HPDE6-E6E7 (cell line): Measurements from ENCODE around the gene CMIP.

Experiments
- DNase-seq: peaks from one replicate; pipeline ENCODE4 v3.0.0; 2011; ENCODE audit warnings: missing footprints; ENCODE audit errors: extremely low spot score

CMIP gene

DNA sequence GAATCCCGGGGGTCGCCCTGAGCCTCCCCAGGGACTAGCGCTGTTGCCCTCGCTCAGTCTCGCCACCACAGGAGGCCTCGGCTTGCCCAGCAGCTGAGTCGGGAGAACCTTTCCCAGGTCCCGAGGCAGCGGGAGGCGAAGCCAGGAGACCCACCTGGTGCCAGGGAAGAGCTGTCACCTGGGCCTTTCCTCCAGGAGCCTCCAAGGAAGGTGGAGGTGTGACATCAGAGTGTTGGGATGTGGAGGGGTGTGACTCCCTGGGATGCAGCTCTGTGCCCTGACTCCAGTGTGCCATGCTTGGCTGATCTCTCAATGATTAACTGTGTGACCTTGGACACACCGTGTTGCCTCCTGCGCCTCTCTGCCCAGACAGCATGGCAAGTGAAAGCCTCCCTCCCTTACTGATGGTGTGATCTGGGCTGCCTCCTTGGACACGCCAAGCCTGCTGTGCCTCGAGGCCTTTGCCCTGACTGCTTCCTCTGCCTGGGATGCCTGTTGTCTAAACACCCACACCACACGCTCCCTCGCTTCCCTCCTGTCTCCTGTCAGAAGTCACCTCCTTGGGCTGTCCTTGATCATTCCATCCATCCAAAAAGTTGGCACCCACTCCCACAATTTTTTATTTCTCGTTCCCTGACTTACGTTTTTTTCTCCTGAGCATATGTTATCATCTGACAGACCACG, 88.0 kb downstream of the CMIP start:
- DNase-seq, result no peak

DNA sequence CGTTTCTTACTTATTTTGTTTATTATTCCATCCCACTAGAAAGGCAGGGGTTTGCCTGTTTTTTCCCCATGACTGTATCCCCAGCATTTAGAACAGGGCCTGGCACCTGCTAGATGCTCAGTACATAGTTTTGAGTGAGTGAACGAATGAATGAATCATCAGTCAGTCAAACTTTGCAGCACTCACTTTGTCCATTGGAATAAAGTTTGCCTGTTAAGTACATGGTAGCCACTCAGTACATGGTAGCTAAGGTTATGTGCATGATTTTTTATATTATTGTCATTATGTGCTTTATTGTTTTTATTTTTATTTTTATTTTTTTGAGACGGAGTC, 88.5 kb downstream of the CMIP start:
- no peak for DNase-seq

DNA sequence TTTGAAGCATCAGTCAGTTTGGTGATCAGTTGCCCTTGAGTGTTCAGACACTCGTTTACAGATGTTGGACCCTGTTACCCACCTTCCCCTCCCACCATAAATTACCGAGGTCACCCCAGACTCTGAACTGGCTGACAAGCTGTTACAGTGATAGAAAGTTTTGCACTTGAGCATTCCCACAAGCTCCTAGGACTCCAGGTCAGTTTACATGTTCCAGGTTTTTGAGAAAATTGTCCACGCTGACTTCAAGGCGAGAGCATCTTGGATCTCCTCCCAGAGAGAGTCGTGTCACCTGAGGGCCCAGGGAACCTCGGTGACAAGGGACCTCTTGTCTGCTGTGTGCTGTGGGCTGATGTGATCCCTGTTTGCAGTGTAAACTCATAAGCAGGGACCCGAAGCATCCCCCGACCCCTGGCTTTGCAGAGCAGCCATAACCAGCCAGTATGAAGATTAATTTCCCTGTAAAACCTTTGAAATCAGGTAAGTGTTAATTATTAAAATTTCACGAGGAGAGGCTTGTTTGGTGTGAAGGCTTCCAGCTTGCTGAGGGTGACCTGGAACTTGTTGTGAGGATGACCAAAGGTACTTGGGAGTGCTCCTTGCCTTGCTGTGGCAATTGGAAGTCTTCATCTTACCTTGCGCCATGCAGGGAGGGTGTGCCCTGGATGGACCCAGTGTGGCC, 91.2 kb downstream of the CMIP start:
- no peak for DNase-seq

DNA sequence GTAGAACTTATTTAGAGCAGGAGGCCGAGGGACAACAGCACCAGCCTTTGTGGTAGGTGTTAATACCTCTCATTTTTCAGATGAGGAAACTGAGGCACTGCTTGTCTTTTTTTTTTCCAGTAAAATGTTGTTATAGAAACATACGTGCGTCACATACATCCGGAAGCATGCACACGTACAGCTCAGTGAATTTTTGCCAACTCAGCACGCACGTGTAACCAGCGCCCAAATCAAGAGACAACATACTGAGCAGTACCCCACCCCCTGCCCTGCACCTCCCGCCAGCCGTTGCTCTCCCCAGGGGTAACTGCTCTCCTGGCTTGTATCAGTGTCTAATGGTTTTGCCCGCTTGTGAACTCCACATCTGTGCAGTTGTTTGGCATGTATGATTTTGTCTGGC, 92.0 kb downstream of the CMIP start:
- no peak for DNase-seq

DNA sequence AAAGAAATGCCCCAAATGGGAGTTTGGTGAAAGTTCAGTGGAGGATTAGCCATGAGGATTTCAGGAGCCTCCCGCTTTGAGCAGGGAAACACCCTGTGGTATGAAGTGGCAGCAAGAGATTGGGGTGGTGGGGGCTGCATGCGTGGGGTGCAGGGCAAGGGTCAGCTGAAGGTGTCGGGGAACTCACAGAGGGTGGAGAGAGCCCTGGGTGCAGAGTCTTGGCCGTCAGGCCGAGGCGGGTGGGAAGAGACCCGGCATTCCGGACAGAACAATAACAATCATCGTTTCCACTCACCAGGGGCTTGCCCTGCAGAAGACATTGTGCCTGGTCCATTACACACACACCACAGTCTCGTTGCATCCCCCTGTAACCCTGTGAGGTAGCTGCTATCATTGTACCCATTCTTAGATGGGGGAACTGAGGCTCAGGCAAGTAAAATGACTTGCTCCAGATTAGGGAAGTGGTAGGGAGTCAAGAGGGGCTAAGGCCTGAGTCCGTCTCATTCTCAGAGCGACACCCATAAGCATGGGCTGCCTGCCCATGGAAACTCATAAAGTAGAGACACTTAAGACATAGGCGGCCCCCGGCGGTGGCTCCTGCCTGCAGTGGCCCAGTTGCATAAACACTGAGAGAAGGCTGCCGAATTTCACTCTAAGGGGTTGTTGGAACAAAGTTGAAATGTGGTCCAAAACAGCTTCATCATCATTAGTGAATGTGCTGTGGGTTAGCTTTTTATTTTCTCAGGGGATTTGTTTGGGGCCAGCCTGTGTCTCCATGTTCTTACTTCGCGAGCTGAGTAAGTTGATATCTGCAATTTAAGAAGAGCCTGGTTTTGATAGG, 93.3 kb downstream of the CMIP start:
- no peak for DNase-seq

DNA sequence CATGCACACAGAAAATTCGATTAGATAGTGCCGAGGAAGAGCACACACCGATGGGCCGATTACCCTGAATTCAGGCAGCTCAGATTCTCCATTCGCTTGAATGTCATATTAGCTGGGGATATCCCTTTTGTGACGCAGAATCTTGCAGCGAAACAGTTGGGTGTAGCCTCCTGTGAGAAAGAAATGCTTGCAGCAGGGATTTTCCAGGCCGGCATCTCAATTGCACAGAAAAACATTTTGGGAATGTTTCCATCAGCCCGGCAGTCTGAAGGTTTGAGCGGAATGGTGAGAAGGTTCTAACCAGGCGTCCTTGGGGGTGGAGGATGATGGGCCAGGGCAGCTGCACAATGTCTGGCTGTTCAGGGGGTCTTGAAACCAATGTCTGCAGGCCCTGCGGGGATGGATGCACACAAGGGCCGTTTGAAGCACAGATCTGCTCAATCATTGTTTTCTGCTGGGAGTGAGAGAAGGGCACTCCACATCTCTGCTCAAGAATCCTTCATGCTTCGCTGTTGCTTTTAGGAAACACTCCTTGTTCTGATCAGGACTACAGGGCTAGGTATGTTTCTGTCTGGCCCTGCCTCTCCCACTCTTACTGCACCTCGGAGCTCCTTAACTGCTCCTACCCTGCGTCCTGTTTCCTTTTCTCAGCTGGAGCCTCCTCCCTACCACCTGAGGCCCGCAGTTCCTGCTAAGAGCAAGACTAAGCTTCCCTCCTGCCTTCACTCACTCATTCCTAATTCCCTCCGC, 94.6 kb downstream of the CMIP start:
- DNase-seq, result no peak

DNA sequence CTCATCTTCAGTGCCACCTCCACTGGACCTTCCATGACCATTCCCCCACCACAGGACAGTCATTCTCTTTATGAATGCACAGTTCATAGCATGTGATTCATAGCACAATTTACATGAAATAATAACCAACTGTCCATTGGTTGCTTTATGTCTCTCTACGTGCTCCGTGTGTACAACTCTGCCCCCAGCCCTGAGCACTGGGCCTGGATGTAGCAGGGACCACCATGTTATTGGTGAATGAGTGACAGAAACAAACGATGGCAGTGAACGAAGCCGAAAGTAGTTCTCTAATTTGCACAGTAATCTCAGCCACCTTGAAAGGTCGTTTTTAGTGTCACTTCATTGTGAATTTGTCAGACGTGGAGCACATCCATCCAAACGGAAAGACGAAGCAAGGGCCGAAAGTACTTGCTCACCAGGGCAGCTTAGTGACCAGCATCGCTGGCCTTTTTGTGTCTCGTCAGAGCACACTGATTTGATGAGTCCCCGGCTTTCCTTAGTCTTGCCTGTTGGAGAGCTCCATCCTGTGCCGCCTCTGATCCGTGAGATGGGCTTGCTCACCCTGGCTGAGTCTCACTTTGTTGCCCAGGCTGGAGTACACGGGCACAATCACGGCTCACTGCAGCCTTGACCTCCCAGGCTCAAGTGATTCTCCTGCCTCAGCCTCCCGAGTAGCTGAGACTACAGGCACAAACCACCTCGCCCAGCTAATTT, 95.3 kb downstream of the CMIP start:
- no peak for DNase-seq

DNA sequence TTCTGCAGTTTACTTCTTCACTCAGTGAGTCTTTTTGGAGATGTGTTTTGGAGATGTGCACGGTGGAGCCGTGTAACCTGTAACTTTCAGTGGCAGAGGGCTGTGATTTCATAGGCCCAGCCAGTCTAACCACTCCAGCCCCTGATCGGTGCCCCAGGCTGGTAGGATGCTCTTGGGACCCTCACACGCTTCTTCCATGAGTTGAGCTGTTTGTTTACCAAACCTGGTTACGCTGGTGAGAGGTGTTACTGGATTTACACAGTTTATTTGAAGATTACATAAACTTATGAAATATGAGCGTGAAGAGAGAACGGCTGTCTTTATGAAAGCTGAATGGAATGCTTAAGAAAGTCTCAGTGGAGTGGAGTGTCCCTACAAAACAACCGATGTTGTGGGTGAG, 96.7 kb downstream of the CMIP start:
- no peak for DNase-seq

DNA sequence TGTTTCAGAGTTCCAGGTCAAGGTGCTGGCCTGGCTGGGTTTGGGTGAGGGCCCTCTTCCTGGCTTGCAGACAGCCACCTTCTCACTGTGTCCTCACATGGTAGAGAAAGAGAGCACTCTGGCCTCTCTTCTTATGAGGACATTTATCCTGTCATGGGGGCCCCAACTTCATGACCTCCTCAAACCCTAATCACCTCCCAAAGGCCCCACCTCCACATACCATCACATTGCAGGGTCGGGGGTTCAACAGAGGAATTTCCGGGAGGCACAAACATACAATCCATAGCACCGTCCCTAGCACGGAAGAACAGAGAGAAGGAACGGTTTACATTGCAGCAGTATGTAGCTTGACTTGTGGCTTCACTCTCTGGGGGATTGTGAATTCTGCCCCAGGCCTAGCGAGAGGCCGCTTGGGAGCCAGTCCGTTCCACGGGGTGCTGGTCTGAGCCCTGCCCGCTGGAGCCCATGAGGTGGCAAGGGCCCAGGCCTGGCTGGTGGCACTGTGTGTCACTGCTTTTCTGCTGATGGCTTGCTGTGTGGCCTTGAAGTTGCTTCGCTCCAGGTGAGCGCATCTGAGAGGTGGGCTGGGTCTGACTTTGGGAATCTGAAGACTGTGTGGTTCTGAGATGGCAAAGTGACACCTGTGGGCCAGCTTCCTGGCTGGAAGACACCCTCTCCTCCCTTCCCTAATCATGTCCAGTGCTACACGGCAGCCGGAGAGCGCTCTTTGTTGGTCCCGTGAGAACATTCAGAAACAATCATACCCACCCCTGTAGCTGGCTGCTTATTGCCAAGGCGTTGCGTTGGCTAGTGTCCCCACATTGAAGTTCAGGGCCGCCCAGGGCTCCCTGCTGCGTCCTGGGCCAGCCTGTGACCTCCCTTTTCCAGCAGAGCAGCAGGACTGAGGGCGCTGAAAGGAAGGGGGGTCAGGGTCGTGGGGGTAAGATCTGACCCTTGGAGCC, 98.3 kb downstream of the CMIP start:
- no peak for DNase-seq

DNA sequence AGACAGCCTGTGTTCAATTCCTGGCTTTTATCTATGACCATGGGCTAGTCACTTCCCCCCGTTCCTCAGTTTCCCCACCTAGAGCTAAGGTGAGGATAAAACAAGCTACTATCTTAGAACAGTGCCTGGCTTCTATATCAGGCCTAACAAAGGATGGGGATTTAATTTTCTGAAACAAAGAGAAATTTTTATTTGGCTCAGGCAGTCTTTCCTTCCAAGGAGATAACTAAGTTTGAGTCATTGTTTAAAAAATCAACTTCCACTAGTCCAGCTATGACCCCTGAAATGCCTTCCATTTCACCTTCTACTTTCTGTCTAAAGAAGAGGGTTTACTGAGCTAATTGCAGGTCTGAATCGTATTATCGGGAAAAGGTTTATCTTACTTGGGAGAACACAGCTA, 99.0 kb downstream of the CMIP start:
- no peak for DNase-seq

DNA sequence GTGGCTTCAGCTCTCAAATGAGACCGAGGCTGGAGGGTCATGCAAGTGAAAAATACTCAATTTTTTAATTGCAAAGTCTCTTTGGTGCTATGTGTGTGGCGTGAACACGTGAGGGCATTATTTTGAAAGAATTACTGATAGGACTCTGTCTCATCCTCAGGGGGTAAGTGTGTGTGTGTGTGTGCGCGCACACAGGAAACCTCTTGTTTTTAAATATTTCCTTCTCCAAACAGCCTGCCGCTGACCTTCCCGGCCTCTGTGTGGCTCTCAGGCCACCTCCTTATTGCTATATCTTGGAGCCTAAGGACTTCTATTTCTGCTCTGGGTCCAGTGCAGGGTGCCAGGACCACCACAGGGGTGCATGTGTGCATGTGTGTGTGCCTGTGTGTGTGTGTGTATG, 99.7 kb downstream of the CMIP start:
- no peak for DNase-seq

DNA sequence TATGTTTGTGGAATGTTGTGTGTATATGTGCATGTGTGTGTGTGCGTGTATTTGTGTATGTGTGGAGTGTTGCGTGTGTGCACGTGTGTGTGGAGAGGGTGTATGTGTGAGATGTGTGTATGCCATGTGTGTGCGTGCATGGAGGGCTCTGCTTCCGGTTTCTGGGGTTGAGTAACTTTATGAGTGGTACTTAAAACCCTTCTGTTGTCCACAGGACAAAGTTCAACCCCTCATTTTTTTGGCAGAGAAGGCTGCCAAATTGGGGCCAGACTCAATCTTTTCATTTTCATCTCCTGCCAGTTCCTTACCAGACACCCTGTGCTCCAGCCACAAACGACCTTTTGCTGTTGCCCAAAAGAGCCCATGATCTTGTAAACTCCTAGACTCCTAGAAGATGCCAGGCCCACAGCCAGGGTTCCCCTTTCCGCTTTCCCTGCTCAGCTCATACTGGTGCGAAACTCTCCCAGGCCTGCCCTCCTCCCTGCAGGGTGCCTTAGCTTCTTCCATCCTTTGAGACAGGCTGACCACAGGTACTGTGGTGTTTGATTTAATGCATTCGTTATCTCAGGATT, 100.2 kb downstream of the CMIP start:
- no peak for DNase-seq

DNA sequence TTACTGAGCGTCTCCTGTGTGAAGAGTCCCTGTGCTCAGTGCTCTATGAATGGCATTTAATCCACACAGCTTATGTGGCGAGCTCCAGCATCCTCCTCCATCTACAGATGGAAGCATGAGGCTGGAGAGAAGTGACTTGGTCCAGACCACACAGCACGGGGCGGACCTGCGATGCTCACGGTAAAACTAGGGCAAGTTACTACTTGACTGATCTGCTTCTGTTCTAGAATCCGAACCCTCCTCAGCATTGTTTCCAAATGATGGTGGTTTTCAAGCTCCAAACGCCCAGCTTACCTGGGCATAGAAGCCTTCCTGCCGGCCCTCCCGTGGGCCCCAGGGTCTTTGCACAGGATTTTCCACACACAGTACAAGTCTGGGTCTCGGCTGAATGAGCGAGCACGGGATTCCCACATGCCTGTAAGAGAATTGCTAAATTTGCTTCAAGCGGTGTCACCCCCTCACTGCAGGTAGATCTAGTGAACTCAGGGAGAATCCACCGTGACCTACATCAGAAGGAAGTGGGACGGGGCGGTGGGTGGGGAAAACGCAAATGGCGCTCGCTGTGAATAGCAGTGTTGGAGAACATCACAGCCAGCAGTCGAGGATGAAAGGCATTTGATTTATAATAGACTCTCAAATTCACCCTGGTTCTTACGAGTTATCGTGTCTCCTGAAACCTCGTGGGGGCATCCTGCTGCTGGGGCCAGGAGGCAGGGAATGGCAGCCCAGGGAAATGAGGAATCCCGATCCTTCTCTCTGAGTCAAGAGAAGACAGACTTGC, 101.1 kb downstream of the CMIP start:
- DNase-seq, result no peak

DNA sequence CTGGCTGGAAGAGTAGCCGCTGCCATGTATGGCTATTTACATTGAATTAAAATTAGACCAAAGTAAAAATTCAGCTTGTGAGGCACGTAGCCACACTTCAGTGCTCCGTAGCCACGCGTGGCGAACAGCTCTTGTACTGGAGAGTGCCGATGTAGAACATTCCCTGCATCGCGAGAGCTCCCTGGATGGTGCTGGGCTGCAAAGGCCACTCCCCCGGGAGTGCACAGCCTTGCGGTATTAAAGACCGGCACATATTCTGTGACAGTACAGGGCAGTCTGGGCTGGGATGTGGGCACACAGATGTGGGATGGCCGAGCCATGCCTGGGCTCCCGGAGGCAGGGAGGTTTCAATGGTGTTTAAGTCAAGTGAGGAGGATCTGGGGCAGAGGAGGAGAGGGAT, 102.2 kb downstream of the CMIP start:
- DNase-seq, result no peak

DNA sequence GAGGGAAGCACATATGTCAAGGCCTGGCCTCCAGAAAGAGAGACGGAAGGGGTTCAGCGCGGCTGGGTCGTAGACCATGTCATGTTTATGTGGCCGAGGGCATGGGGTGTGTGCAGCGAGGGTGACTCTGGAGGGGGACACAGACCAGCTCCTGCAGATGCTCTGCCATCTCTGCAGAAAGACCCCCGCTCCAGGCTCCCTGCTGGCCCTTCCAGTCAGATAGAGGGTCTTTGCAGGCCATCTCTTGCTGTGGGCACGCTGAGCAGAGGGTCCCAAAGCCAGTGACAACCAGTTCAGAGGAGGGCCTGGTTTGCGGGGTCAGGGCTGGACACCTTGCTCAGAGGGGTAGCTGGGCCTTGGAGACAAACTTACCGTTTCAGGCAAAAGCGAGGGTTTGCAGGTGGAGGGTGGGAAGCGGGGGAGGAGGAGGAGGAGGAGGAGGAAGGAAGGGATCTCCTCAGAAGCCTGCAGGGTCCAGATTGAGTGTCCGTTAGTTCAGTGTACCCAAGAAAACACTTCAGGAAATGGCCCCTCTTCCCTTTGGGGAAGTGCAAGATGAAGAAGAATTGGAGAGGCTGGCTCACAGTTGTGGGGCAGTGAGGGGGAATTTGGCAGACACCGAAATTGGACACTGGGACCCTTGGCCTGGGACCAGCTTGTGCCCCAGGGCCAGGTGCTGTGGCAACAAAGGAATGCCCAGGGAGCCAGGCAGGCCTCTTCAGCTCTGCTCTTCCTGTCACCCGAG, 102.8 kb downstream of the CMIP start:
- DNase-seq, result no peak

DNA sequence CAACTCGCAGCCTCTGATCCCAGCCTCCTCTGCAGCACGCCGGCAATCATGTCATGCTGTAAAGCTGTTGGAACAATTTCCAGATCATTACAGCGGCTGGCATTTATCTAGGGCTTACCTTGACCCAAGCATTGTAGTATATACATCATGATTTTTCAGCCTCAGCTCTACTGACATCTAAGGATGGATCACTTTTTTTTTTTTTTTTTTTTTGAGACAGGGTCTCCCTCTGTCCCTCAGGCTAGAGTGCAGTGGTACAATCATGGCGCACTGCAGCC, 103.3 kb downstream of the CMIP start:
- DNase-seq, result no peak

DNA sequence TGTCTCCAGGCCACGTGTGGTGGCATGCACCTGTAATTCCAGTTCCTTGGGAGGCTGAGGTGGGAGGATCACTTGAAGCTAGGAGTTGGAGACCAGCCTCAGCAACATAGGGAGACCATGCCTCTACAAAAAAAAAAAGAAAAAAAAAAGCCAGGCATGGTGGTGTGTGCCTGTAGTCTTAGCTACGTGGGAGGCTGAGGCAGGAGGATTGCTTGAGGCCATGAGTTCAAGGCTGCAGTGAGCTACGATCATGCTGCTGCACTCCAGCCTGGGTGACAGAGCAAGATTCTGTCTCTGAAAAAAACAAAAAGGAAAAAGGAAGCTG, 103.9 kb downstream of the CMIP start:
- no peak for DNase-seq

DNA sequence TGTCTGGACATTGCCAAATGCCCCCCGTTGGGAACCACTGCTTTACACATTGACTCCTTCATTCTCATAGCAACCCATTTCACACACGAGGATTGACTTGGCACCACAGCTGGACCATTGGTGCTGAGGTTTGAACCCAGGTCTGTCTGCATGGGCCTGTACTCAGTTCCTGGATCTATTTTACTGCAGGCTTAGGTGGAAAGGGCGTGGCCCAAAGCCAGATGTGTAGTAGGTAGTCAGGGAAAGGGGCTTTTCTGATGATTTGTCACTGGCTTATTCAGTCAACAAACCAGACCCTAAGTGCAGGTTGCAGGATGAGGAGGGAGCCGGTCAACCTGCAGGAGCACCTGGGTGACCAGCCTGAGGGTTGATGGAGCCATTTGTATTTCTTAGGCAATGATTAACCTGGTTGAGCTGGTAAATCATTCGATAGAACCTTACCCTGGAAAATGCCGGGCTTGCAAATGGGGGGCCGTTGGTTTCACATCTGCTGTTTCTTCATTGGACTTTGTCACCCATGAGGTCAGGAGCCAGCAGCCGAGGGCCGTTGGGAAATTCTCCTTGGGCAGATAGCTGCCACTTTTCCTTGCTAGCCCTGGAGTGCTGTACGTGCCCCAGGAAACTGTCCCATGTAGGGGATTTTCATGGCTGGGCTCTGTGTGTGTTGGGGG, 104.4 kb downstream of the CMIP start:
- DNase-seq, result no peak
